Measurements from ENCODE around the gene FAM193A.
"Not testable (repeated sequence)": the region's sequence is repeated elsewhere in the genome, so short reads cannot be mapped to it uniquely, and the experiment has no call there.

Gene FAM193A

GRCh38 chr4:2618729-2619128 lies 82.3 kb downstream of the FAM193A start:
- not testable (repeated sequence) for DNase-seq

- no peak for DNase-seq
Observed at GRCh38 chr4:2619459-2619858, 83.0 kb downstream of the FAM193A start.

- no peak for DNase-seq
Observed at GRCh38 chr4:2621419-2621818, 85.0 kb downstream of the FAM193A start.

- DNase-seq: no peak
Observed at GRCh38 chr4:2623442-2623841, 87.0 kb downstream of the FAM193A start.

GRCh38 chr4:2624782-2625530 lies 88.5 kb downstream of the FAM193A start:
- DNase-seq: no peak

GRCh38 chr4:2626231-2626630 lies 89.8 kb downstream of the FAM193A start:
- no peak for DNase-seq

- no peak for DNase-seq
Observed at GRCh38 chr4:2630556-2631273, 94.3 kb downstream of the FAM193A start.

GRCh38 chr4:2634014-2634413 lies 97.6 kb downstream of the FAM193A start:
- DNase-seq: no peak

GRCh38 chr4:2636331-2636730 lies 99.9 kb downstream of the FAM193A start:
- no peak for DNase-seq

- DNase-seq: not testable (repeated sequence)
Observed at GRCh38 chr4:2636994-2637393, 100.5 kb downstream of the FAM193A start.

GRCh38 chr4:2637956-2638552 lies 101.6 kb downstream of the FAM193A start:
- no peak for DNase-seq

GRCh38 chr4:2638730-2639129 lies 102.3 kb downstream of the FAM193A start:
- DNase-seq: no peak

GRCh38 chr4:2642968-2643367 lies 106.5 kb downstream of the FAM193A start:
- no peak for DNase-seq

GRCh38 chr4:2643555-2643954 lies 107.1 kb downstream of the FAM193A start:
- no peak for DNase-seq

GRCh38 chr4:2646396-2647149 lies 110.1 kb downstream of the FAM193A start:
- DNase-seq: no peak

- DNase-seq: no peak
Observed at GRCh38 chr4:2647403-2648158, 111.1 kb downstream of the FAM193A start.

GRCh38 chr4:2648159-2648814 lies 111.8 kb downstream of the FAM193A start:
- DNase-seq: no peak

- DNase-seq: no peak
Observed at GRCh38 chr4:2649604-2650114, 113.2 kb downstream of the FAM193A start.

- DNase-seq: no peak
Observed at GRCh38 chr4:2650276-2650675, 113.8 kb downstream of the FAM193A start.

- no peak for DNase-seq
Observed at GRCh38 chr4:2651546-2651945, 115.1 kb downstream of the FAM193A start.

- DNase-seq: no peak
Observed at GRCh38 chr4:2651998-2652397, 115.6 kb downstream of the FAM193A start.
